GM19099 (cell line): Measurements from ENCODE around the gene TFF2.

ENCODE experiments used
- POLR2A ChIP-seq: IDR thresholded peaks from 3 replicates; pipeline ENCODE4 v1.6.1; 2011; ENCODE audit warnings: low read depth; ENCODE audit not compliant: insufficient read length; ENCODE audit errors: extremely low read depth

Gene TFF2

DNA sequence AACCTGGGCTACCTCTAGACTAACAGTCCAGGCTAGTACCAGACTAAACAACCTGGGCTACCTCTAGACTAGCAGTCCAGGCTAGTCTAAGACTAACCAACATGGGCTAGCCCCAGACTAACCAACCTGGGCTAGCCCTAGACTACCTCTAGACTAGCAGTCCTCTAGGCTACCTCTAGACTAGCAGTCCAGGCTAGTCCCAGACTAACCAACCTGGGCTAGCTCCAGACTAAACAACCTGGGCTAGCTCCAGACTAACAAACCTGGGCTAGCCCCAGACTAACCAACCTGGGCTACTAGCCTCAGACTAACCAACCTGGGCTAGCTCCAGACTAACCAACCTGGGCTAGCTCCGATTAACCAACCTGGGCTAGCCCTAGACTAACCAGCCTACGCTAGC is 2.0 kb downstream of the TFF2 start:
- TF ChIP-seq POLR2A = no peak

GRCh38 chr21:42347601-42348327 is 3.0 kb downstream of the TFF2 start:
- no peak for TF ChIP-seq POLR2A

- TF ChIP-seq POLR2A = no peak
These were observed 3.8 kb downstream of the TFF2 start for GRCh38 chr21:42346866-42347600.

DNA sequence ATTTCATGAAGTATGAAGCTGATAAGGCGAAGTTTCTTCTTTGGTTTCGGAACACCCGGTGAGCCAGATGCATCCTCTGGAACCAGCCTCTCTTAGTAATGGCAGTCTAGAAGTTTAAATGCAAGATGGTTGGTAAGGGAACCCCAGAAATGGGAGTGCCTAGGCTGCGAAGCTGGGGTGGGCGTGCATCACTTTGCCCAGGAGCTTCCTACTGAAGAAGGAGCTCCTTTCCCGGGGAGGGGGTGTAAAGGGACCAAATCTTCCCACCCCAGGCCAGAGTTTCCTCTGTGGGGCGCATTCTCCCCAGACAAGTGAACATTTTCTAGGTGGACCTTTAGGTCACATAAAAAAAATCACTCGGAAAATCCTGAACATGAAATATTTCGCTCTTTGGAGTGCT is 4.4 kb downstream of the TFF2 start:
- no peak for TF ChIP-seq POLR2A

- TF ChIP-seq POLR2A = no peak
These were observed 6.2 kb downstream of the TFF2 start for GRCh38 chr21:42344631-42345030.

DNA sequence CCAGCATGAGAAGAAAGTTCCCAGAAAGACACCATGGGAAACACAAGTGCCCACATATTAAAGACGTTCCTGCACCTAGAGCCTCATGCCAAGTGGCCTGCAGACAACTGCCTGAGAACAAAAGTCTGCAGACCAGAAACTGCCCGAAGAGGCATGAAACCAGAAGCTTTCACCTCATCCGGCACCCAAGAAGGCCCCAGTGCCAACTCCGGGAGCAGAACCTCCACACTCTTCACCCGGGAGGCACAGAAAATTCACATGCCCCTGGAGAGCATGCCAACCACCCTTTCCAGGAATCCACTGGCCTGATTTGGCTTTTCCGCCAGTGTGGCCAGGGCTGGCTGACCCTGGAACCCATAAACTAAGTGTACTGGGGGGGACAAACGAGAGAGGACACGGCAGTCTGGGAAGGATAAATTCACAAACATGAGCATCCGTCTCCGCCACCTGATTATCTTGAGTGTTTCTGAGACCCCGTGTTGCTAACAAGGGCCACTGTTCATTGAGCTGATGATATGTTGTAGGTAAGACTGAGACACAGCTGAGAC is 6.8 kb downstream of the TFF2 start:
- TF ChIP-seq POLR2A = no peak

DNA sequence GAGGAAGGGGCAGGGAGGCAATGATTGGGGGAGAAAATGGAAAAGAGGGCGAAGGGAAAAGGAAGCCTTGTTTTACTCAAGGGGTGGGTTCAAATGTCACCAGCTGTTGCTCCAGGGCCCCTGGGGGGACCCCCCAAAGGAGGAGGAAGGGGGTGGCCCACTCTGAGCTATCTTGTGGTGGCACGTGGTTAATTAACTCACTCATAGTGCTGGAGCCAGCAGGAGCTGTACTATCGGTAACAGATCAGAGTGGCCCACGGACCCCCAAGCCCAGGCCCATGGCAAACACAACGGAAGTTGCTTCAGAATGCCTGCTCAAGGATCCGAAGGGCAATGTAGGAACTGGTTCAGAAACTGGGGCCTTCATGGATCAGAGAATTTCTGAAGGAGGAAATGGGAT is 7.2 kb downstream of the TFF2 start:
- TF ChIP-seq POLR2A = no peak

DNA sequence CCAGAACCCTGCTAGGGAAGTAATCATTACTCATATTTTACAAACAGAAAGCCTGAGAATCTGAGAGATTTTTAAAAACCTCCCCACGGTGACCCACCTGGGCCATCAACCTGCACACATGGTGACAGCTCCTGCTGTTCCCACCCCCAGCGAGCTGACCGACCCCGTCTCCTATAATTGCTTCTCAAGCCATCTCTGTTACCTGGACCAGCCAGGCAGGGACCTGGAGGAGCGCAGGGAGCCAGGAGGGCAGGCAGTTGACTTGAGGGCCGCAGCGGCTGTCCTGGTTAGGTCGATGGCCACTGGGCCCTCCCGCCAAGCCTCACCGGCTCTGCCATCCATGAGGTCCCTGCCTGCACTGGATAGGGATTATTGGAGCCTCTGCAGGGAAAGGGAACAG is 7.7 kb downstream of the TFF2 start:
- TF ChIP-seq POLR2A = no peak

GRCh38 chr21:42341776-42342542 is 8.8 kb downstream of the TFF2 start:
- TF ChIP-seq POLR2A = no peak

- TF ChIP-seq POLR2A = no peak
These were observed 10.4 kb downstream of the TFF2 start for GRCh38 chr21:42340187-42341050.

DNA sequence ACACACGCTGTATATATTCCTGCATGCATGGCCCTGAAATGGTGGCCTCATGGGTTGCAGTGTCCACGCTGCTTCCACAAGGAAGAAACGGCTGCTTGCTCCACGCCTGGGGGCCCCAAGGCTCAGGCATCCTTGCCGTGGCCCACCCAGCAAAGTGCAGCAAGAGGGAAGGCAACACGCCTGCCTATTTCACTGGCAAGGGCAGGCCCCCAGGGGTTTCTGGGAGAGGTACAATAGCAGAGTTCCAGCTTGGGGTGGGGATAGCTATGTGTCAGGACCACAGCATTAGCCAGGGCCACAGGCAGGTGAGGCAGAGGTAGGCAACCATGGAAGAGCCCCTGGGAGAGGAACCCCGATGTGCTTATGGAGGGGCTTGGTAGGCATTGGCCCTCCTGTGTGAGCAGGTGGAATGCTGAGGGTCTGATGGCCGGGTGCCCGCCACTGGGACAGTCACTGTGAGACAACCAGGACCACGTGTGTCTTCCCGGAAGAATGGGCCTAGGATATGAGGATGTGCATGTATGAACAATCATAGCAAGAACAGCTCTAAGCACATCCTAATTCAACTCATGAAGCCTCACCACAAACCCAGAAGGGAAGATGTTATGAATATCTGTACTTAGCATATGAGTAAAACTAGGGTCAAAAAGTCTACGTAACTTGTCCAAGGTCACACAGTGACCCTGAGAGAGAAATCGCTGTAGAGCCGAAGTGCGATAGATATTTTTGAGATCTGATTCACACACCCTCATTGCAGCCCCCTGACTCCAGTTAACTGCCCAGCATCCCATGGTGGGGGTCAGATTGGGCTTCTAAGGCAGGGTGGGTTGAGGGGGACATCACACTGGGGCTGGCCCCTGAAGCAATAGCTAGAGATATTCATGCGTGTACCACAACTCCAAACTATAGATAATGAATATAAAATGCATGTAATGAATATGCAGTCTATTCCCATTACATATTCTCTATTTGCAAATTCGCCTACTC is 11.8 kb downstream of the TFF2 start:
- no peak for TF ChIP-seq POLR2A

GRCh38 chr21:42337830-42338728 is 12.7 kb downstream of the TFF2 start:
- no peak for TF ChIP-seq POLR2A
